Stimulated activated CD4-positive, alpha-beta T cell treated with anti-CD3 and anti-CD28 coated beads, TNF-alpha, amount 100 ng/mL, for 1 hour (primary cell): ENCODE data around the gene RNF32.
"Not testable (repeated sequence)": the region's sequence is repeated elsewhere in the genome, so short reads cannot be mapped to it uniquely, and the experiment has no call there.

Source experiments
- DNase-seq, 3 donors: peaks; one replicate each; pipeline ENCODE4 v3.0.0-alpha.2; 2020; ENCODE audit warnings: low read depth in 3 of 3, low spot score in 1 of 3

The RNF32 gene

GRCh38 chr7:156614434-156615264, 25.9 kb upstream of the RNF32 start:
- DNase-seq: no peak

- no peak for DNase-seq
Measured at GRCh38 chr7:156616269-156617202, 24.0 kb upstream of the RNF32 start.

- no peak for DNase-seq
Measured at GRCh38 chr7:156617215-156617614, 23.4 kb upstream of the RNF32 start.

- DNase-seq: no peak
Measured at GRCh38 chr7:156618078-156618779, 22.3 kb upstream of the RNF32 start.

- DNase-seq: no peak
Measured at GRCh38 chr7:156618780-156619367, 21.7 kb upstream of the RNF32 start.

GRCh38 chr7:156619488-156620290, 20.9 kb upstream of the RNF32 start:
- DNase-seq: not testable (repeated sequence)

- no peak for DNase-seq
Measured at GRCh38 chr7:156620291-156620675, 20.3 kb upstream of the RNF32 start.

- DNase-seq: no peak
Measured at GRCh38 chr7:156621652-156622051, 18.9 kb upstream of the RNF32 start.

- no peak for DNase-seq
Measured at GRCh38 chr7:156625580-156625979, 15.0 kb upstream of the RNF32 start.

GRCh38 chr7:156626220-156626895, 14.2 kb upstream of the RNF32 start:
- DNase-seq: no peak

GRCh38 chr7:156628562-156628961, 12.0 kb upstream of the RNF32 start:
- DNase-seq: no peak

GRCh38 chr7:156629873-156630272, 10.7 kb upstream of the RNF32 start:
- no peak for DNase-seq

GRCh38 chr7:156634117-156634516, 6.5 kb upstream of the RNF32 start:
- DNase-seq: no peak

- no peak for DNase-seq
Measured at GRCh38 chr7:156635529-156636385, 4.8 kb upstream of the RNF32 start.

- not testable (repeated sequence) for DNase-seq
Measured at GRCh38 chr7:156637093-156637492, 3.5 kb upstream of the RNF32 start.

GRCh38 chr7:156638443-156639077, 2.0 kb upstream of the RNF32 start:
- no peak for DNase-seq

GRCh38 chr7:156639426-156640256, 933 bp upstream of the RNF32 start:
- no peak for DNase-seq
